HG03139 (cell line): ENCODE data around the gene OR4M2.
"Not testable (repeated sequence)": the region's sequence is repeated elsewhere in the genome, so short reads cannot be mapped to it uniquely, and the experiment has no call there.

Source experiments
- ATAC-seq: cut with Tn5 transposase; IDR thresholded peaks from one replicate; pipeline ENCODE4 v1.9.1; 2021; ENCODE audit not compliant: unreplicated experiment

OR4M2 gene, protein sequence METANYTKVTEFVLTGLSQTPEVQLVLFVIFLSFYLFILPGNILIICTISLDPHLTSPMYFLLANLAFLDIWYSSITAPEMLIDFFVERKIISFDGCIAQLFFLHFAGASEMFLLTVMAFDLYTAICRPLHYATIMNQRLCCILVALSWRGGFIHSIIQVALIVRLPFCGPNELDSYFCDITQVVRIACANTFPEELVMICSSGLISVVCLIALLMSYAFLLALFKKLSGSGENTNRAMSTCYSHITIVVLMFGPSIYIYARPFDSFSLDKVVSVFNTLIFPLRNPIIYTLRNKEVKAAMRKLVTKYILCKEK

GRCh38 chr15:22080227-22080626 lies at the start of gene OR4M2:
TSS of gene OR4M2 (plus strand) at chr15:22080527. CDS start at chr15:22080625, 98 bp downstream.
- ATAC-seq: not testable (repeated sequence)

DNA sequence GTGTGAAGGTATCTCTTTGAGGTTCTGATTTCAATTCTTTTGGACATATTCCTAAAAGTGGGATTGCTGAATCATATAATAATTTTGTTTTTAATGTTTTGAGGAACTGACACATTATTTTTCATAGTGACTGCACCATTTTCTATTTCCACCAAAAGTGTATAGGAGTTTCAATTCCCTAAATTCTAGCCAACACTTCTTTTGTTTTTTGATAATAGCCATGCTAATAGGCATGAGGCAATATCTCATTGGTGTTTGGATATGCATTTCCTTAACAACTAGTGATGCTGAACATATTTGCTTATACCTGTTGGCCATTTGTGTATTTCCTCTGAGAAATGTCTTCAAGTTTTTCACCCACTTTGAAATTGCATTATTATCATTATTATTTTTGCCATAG lies 11.1 kb upstream of the OR4M2 start:
- ATAC-seq: not testable (repeated sequence)

DNA sequence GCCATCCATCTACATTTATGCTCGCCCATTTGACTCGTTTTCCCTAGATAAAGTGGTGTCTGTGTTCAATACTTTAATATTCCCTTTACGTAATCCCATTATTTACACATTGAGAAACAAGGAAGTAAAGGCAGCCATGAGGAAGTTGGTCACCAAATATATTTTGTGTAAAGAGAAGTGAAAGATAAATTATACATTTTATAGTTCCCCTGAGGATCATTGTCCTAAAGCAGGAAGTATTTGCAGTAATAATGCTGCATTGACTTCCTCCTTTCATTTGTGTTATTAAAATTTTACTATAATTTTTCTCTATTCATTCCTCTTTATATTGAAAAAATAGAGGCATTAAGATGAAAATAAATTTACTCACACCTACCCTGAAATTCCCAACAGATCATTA lies 1.1 kb downstream of the OR4M2 start:
- not testable (repeated sequence) for ATAC-seq

DNA sequence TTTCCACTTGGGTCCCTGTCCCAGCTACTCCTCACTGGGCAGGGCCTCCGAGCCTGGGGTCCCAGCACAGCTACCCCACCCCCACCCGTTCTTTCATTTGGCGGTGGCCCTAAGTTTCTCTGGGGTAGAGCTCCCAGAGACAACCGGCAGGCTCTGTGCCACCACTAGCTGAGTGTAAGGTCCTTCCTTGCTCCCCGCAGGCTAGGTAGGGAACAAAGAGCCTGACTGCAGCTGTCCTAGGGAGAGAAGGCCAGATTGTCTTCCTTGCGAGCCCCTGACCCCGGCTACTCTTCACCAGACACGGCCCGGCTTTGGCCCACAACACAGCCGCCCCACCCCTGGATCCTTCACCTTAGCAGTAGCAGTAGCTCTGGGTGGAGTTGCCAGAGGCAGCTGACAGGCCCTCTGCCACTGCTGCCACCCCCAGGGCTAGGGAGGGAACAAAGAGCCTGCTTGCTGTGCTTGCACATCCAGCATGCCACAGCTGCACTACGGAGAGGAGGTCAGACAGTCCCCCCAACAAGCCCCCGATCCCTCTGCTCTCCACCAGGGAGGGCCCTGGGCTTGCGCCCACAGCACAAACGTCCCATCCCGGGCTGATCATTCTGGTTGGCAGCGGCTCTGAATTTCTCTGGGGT lies 18.4 kb downstream of the OR4M2 start:
- not testable (repeated sequence) for ATAC-seq

- not testable (repeated sequence) for ATAC-seq
These were observed 19.1 kb downstream of the OR4M2 start for GRCh38 chr15:22099289-22099891.

DNA sequence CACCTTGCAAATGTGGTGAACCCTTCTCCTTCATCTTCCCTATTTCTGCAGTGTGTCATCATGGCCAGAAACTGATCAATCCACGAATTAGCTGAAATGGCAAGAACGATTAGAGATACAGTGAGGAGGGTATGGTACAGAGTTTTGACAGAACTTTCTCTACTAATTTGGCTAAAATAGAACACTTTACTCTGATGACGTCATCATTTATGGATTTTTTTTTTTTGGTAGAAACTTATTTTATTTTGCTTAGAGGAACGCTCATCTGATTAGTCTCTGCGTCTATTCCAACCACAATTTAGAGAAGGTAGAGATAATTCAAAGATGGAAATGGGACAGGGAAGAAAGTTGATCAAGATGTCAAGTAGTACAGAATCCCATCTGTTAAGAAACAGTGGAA lies 41.7 kb downstream of the OR4M2 start:
- not testable (repeated sequence) for ATAC-seq
